NCI-H2196 (cell line): Measurements from ENCODE around the gene RANBP17.

Experiments
- DNase-seq: peaks from one replicate; lab custom pipeline; 2025; ENCODE audit not compliant: unreplicated experiment; lab: John Stamatoyannopoulos, UW

RANBP17 gene

GRCh38 chr5:171312129-171312974, 450.5 kb downstream of the RANBP17 start:
- no peak for DNase-seq

- DNase-seq = no peak
These were observed 451.8 kb downstream of the RANBP17 start for GRCh38 chr5:171313481-171314206.

GRCh38 chr5:171314728-171315385, 453.0 kb downstream of the RANBP17 start:
- DNase-seq = no peak

DNA sequence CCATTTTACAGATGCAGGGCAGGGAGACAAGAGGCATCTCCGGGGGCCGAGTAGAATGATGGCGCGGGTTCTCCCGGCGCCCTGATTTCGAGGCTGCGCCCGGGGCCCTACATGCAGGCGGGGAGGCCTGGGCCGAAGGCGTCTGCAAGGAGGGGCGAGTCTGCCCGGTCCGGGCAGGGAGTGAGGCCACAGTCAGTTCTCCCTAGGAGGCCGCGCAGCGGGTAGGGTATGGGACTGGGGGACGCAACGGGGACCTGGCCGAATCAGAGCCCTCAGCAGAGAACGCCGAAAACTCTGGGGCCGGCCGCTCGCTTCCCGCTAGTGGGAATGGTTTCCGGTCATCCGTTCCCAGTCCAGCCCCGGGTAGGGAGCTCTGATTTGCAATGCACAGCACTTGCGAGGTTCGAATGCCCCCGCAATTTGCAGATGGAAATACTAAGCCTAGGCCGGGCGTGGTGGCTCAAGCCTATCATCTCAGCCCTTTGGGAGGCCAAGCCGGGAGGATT, 453.6 kb downstream of the RANBP17 start:
- no peak for DNase-seq

DNA sequence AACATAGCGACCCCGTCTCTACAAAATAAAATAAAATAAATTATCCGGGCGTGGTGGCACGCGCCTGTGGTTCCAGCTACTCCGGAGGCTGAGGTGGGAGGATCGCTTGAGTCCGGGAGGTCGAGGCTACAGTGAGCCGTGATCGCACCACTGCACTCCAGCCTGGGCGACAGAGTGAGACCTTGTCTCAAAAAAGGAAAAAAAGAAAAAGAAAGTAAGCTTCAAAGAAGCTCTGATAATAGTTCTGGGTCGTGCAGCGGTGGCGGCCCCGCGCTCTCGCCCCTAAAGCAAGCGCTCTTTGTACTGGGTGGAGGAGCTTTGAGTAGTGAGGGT, 454.1 kb downstream of the RANBP17 start:
- no peak for DNase-seq

DNA sequence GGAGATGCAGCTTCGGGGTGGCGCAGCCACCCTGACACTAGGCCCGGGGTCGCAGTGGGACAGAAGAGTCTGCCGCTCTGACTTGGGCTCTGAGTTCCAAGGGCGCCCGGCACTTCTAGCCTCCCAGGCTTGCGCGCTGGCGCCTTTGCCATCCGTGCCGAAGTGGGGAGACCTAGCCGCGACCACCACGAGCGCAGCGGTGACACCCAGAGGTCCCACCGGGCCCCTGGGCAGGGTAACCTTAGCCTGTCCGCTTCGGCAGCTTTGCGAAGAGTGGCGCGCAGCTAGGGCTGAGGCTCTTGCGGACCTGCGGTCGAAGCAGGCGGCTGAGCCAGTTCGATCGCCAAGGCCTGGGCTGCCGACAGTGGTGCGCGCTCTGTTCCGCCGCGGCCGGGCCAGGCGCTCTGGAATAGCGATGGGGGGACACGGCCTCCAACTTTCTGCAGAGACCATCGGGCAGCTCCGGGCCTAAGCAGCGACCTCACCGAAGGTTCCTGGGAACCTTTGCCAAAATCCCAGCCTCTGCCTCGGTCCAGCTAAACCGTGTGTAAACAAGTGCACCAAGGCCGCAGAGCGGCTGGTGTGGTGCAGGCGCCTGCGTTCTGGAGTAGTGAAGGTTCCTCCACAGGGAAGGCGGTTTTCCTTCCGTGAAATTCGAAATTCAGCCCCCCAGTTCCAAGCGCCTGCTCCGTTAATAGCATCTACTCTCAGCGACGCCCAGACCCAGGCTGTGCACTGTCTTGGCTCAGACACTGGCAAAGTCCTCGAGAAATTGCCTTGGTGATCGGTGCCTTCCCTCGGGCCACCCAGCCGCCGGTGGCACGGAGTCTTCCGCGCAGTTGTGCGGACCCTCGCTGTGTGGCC, 454.7 kb downstream of the RANBP17 start:
- no peak for DNase-seq

GRCh38 chr5:171317230-171317629, 455.4 kb downstream of the RANBP17 start:
- DNase-seq = no peak

DNA sequence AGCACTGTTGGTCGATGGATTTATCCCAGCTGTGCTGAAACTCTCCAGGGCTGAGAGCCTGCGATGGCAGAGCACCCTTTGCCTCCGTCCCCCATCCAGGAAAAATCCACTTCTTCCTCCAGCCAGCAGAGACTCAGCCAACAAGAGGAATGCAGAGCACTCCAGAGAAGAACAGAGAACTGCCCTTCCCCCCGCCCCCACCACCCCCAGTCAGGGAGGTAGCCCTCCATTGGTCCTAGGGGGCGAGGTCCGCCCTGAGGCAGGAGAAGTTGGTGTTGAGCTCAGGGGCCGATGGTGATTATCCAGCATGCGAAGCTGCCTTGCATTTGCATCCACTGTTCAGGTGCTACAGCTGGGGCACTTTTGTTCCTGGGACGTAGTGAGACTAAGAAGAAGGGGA, 456.2 kb downstream of the RANBP17 start:
- no peak for DNase-seq

DNA sequence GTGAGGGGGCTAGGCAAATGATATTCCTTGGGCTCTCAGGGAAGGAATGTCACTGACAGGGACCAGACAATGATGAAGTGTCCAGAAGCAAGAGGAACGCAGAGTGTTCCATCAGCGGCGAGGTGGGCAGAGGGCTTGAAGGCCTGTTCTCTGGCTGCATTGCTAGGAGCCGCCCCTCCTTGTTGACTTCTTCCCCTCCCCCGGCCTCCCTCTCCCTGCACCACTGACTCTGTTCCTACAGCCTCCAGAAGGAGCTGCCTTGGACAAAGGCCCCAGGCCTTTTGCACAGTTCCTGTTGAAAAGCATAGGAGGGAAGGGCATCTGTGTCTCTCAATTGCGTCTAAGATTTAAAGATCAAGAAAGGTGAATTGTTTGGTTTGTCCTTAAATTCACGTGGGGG, 459.6 kb downstream of the RANBP17 start:
- no peak for DNase-seq

DNA sequence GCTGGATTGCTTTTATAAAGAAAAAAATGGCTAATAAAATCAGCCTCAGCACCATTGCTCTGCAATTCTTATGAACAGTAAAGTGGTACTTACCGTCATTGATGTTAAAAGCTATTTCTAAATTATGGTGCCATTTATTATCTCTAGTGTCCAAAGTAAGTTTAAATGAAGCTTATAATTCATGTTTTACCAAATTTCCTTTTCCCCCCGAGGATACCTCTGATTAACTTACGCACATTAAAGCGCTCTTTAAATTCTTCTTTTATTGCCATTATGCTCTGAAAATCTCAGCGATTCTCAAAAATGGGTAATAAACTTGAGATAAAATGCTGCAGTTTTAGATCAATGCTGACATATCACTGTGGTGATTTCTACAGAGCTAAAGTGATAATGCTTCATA, 460.7 kb downstream of the RANBP17 start:
- DNase-seq = no peak

DNA sequence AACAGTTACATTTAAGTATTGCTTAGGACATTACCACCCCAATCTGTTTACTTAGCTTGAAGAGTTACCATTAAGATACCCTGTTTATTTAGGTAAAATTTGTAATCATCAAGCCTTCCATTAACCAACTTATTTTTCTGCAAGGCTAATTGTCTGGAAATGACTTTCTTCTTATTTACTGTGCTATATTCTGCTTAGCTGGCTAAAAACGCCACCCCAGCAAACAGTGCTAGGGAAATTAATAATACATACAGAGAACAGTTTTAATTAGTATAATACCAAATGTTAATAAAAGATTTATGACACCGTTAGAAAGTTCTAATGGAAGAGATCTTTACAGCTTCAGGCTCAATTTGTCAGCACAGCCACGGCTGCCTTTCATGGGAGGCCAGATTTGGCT, 461.2 kb downstream of the RANBP17 start:
- DNase-seq = no peak

DNA sequence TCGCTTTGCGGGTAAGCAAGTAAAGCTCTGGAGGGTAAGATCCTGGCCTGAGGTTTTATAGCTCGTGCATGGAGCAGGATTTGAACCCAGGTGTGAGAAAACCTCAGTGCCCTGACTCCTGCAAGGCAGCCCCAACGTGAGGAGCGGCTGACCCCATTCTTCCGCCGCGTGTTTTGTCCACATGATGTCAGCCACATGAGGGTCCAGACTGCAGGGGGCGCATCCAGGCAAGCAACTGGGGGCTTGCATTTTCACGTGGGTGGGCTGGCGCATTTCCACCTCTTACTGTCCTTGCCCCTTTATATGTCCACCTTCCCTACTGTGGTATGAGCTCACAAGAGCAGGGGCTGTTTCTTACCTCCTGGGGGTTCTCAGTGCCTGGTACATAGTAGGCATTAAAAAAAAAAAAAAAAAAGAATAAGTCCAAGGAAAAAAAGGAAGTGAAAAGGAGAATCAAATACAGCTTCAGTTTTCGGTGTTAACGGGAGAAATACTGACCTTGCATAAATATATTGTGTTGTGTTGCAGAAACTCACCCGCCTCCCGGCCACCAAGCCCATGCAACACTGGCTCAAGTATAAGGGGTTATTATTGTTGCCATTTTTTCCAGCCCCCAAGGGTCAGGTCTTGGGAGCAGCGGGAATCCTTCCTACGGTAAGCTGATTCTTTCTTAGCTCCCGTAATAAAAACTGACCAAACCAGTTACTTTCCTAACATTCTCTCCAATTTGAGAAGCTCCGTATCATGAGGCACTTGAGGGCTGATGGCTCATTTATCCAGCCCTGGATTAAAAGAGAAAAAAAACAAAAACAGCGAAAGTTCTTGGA, 462.2 kb downstream of the RANBP17 start:
- DNase-seq = no peak

- no peak for DNase-seq
These were observed 468.2 kb downstream of the RANBP17 start for GRCh38 chr5:171330021-171330420.

GRCh38 chr5:171335616-171336015, 473.8 kb downstream of the RANBP17 start:
- DNase-seq = no peak

GRCh38 chr5:171336521-171337209, 474.8 kb downstream of the RANBP17 start:
- DNase-seq = peak; percentile 47

DNA sequence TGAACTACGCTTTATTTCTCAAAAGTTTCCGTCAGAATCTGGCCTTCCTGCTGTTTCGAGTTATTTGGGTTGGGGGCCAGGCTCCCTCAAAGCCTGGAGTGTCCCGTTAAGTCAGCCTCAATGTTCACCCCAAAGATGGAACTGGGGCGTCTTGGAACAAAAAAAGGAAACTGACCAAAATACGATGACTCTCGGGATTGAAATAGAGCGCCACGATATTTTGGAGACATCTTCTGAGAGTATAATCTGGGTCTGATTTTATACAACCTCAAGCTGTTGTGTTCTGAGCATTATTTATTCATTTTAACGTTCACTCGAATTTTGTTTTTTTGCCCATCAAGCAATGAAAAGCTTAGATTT, 475.4 kb downstream of the RANBP17 start:
- DNase-seq = no peak

GRCh38 chr5:171340042-171340441, 478.2 kb downstream of the RANBP17 start:
- DNase-seq = no peak

GRCh38 chr5:171340491-171340890, 478.7 kb downstream of the RANBP17 start:
- no peak for DNase-seq

DNA sequence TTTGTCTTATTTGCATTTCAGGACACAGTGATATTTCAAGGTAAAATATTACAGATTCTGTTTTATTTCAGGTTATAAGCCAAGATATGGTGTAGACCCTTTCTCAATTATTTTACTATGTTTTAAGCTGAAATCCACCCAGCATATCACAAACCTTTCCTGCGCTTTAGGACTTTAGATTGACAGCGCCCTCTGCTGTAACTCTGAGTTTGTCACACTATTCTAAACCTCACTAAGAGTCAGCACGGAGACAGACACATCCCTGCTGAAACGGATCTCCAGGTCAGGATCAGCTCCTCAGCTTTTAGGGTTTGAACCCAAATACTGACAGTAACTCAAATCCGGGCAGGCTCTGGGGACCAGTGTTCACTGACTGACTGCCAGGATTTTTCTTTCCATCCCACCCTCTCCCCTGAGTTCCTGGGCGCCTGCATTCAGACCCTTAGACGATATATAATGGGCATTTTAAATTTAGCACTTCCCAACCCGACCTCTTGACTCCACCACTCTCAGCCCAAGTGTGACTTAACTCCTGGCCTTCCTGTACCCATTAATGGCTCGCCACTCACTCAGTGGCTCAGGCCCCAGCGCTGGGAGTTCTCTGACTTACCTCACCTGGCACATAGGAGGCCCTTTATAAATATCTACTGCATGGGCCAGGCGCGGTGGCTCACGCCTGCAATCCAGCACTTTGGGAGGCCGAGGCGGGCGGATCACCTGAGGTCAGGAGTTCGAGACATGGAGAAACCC, 480.7 kb downstream of the RANBP17 start:
- peak; percentile 69 for DNase-seq
